SH-SY5Y (cell line): ENCODE data around the gene HEXA.

Experiments
- GATA2 ChIP-seq: IDR thresholded peaks from 2 replicates; pipeline ENCODE4 v1.6.1; 2011; ENCODE audit warnings: mild to moderate bottlenecking, low read depth, low read length
- GATA3 ChIP-seq: IDR thresholded peaks from 2 replicates; pipeline ENCODE4 v1.6.1; 2011; ENCODE audit warnings: low read depth, mild to moderate bottlenecking, low read length, moderate library complexity

DNA sequence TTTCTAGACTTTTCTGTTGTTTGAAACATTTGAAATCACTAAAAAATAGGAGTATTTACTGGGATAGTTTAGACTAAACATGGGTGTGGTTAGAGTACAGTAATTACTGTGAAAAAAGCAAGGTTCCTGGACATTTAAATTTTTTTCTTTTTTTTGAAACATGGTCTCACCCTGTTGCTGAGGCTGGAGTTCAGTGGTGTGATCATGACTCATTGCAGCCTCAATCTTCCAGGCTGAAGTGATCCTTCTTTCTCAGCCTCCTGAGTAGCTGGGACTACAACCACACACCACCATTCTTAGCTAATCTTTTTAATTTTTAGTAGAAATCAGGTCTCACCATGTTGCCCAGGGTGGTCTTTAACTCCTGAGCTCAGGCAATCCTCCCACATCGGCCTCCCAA is 35.4 kb downstream of the HEXA start:
- no peak for TF ChIP-seq GATA2
- TF ChIP-seq GATA3, result no peak
